PC-9 (cell line): ENCODE results near the gene ABLIM2. TPM values are rescaled to one million over a fixed set of nuclear protein-coding genes. Genes with fewer than 3 reads are reported as not detected.

Experiments
- BruUV-seq: library from RNA; stranded (reverse); fragments of 400-500 nt; replicated peaks from 2 replicates; lab custom pipeline; 2021; lab: Mats Ljungman, UMichigan
- CTCF ChIA-PET: fragments of 300-600 bp; sonication (Branson Sonifier 250); formaldehyde crosslinking; loops from one replicate; lab custom pipeline; 2022; ENCODE audit warnings: antibody characterized with exemption; lab: Charles Lee
- POLR2A ChIA-PET: fragments of 300-600 bp; sonication (Branson Sonifier 250); formaldehyde crosslinking; loops from one replicate; lab custom pipeline; 2022; ENCODE audit warnings: antibody characterized with exemption; ENCODE audit not compliant: unreplicated experiment; lab: Charles Lee
- DNase-seq, 2 experiments: peaks; one replicate each; pipeline versions ENCODE4 v3.0.0 to v3.0.0-alpha.2; 2015 to 2022; ENCODE audit warnings: mixed read lengths in 1 of 2
- H2AFZ ChIP-seq: fragments of 200-600 bp; sonication (generic); 2 replicates; pipeline ENCODE4 v1.8.1; 2017; ENCODE audit warnings: antibody characterized with exemption
- H3F3A ChIP-seq: fragments of 200-600 bp; sonication (generic); 2 replicates; pipeline ENCODE4 v1.8.1; 2017; ENCODE audit warnings: antibody characterized with exemption, mild to moderate bottlenecking, low read depth; ENCODE audit not compliant: insufficient read depth
- H3K27ac ChIP-seq: fragments of 200-600 bp; sonication (generic); 2 replicates; pipeline ENCODE4 v1.6.1; 2016; ENCODE audit warnings: mixed run types
- H3K27me3 ChIP-seq: fragments of 200-600 bp; sonication (generic); 2 replicates; pipeline ENCODE4 v1.6.1; 2016; ENCODE audit warnings: low read depth, mixed run types; ENCODE audit not compliant: insufficient read depth
- H3K36me3 ChIP-seq: fragments of 200-600 bp; sonication (generic); 2 replicates; pipeline ENCODE4 v1.6.1; 2016; ENCODE audit warnings: low read depth, mixed run types
- H3K4me1 ChIP-seq: fragments of 200-600 bp; sonication (generic); replicated peaks from 2 replicates; pipeline ENCODE4 v1.6.1; 2016; ENCODE audit warnings: mixed run types; ENCODE audit not compliant: insufficient read depth
- H3K4me2 ChIP-seq: fragments of 200-600 bp; sonication (generic); 2 replicates; pipeline ENCODE4 v1.6.1; 2017; ENCODE audit warnings: mixed run types
- H3K4me3 ChIP-seq: fragments of 200-600 bp; sonication (generic); 2 replicates; pipeline ENCODE4 v1.6.1; 2016; ENCODE audit warnings: mixed run types
- H3K79me2 ChIP-seq: fragments of 200-600 bp; sonication (generic); 2 replicates; pipeline ENCODE4 v1.6.1; 2017; ENCODE audit warnings: low read depth, mixed run types
- H3K9me2 ChIP-seq: fragments of 200-600 bp; sonication (generic); 2 replicates; pipeline ENCODE4 v1.8.1; 2017; ENCODE audit warnings: mild to moderate bottlenecking; ENCODE audit not compliant: insufficient read depth
- H3K9me3 ChIP-seq: fragments of 200-600 bp; sonication (generic); 2 replicates; pipeline ENCODE4 v1.8.1; 2016; ENCODE audit warnings: low read depth; ENCODE audit not compliant: insufficient read depth
- H4K20me1 ChIP-seq: fragments of 200-600 bp; sonication (generic); 2 replicates; pipeline ENCODE4 v1.8.1; 2017; ENCODE audit not compliant: insufficient read depth
- CTCF ChIP-seq: fragments of 200-600 bp; sonication (generic); conservative IDR thresholded peaks from 2 replicates; pipeline ENCODE4 v1.6.1; 2017; ENCODE audit warnings: mixed run types, antibody characterized with exemption, mild to moderate bottlenecking, moderate library complexity
- EZH2 ChIP-seq: fragments of 200-600 bp; sonication (generic); IDR thresholded peaks from 2 replicates; pipeline ENCODE4 v1.8.0; 2017; ENCODE audit warnings: antibody characterized with exemption, low read depth
- intact Hi-C: fragments of 100-400 bp; cut with micrococcal nuclease; formaldehyde crosslinking; loops from one replicate; pipeline ENCODE4 v1.10.0; 2022; ENCODE audit not compliant: unreplicated experiment
- total RNA-seq: library from RNA; stranded (reverse); gene quantifications from 2 replicates; pipeline ENCODE4 v1.2.3, GENCODE V29; 2021

ABLIM2 gene
- total RNA-seq, 1 experiment from 2014 or later, result 1.6 TPM

- no peak overlapping the region for H3K4me3 ChIP-seq
- no peaks in the 10 kb centered on the region for H3F3A ChIP-seq
- ChIA-PET CTCF (no interaction called here), POLR2A (no interaction called here)
- no peak overlapping the region for H2AFZ ChIP-seq
- H3K79me2 ChIP-seq, result no peaks in the 10 kb centered on the region
- no peak overlapping the region for H3K4me2 ChIP-seq
- H3K9me3 ChIP-seq, result no peaks in the 10 kb centered on the region
- DNase-seq, result no peak
- H3K36me3 ChIP-seq, result no peaks in the 10 kb centered on the region
- intact Hi-C loops, result no loop called here
- H3K4me1 ChIP-seq, result no peaks in the 10 kb centered on the region
- H3K27ac ChIP-seq, result no peak overlapping the region
- no peaks in the 10 kb centered on the region for H3K9me2 ChIP-seq
- no peak for TF ChIP-seq CTCF
- TF ChIP-seq EZH2, result no peak
- no peaks in the 10 kb centered on the region for H4K20me1 ChIP-seq
- H3K27me3 ChIP-seq, result no peaks in the 10 kb centered on the region
- no TSS peak for BruUV-seq
Measured at GRCh38 chr4:7995866-7996265, 162.7 kb downstream of the ABLIM2 start.

- no TSS peak for BruUV-seq
- no peaks in the 10 kb centered on the region for H3K9me3 ChIP-seq
Measured at GRCh38 chr4:7995135-7995534, 163.5 kb downstream of the ABLIM2 start.

GRCh38 chr4:7993671-7994070 is 164.9 kb downstream of the ABLIM2 start:
- Histone ChIP-seq H3K36me3 (no peaks in the 10 kb centered on the region), H3K27ac (no peak overlapping the region), H3K9me2 (no peaks in the 10 kb centered on the region), H3K27me3 (no peaks in the 10 kb centered on the region), H3K4me1 (peaks cover 1% of the 10 kb centered on the region), H3K4me3 (no peak overlapping the region), H2AFZ (no peak overlapping the region), H3K9me3 (no peaks in the 10 kb centered on the region), H3K4me2 (no peak overlapping the region), H3K79me2 (no peaks in the 10 kb centered on the region), H3F3A (no peaks in the 10 kb centered on the region), H4K20me1 (no peaks in the 10 kb centered on the region)
- no peak for TF ChIP-seq CTCF
- CTCF ChIA-PET, result interaction anchor here (0.6 kb wide), 1 partner anchor 194 kb away, joined by 3 read pairs; no protein-coding TSS in a partner anchor
- no TSS peak for BruUV-seq
- intact Hi-C loops, result no loop called here
- DNase-seq, result no peak
- POLR2A ChIA-PET, result no interaction called here

More at GRCh38 chr4:7995135-7995534, 163.5 kb downstream of the ABLIM2 start:
- Histone ChIP-seq H3K36me3 (no peaks in the 10 kb centered on the region), H3K27ac (no peak overlapping the region), H3K4me3 (no peak overlapping the region), H3K79me2 (no peaks in the 10 kb centered on the region), H3K4me2 (no peak overlapping the region), H2AFZ (no peak overlapping the region), H3K27me3 (no peaks in the 10 kb centered on the region), H3K9me2 (no peaks in the 10 kb centered on the region), H3F3A (no peaks in the 10 kb centered on the region), H3K4me1 (no peaks in the 10 kb centered on the region), H4K20me1 (no peaks in the 10 kb centered on the region)
- ChIA-PET CTCF (interaction anchor here (0.6 kb wide), 1 partner anchor 1317 kb away, joined by 6 read pairs; no protein-coding TSS in a partner anchor), POLR2A (no interaction called here)
- intact Hi-C loops, result no loop called here
- no peak for DNase-seq
- TF ChIP-seq EZH2 (no peak), CTCF (no peak)
